GM10248 (cell line): Measurements from ENCODE around the gene ATP6V1G3.
A peak's percentile ranks its signal among the peaks of the same experiment; 100 is the strongest.

Experiments
- CTCF ChIA-PET: fragments of 300-600 bp; sonication (Branson Sonifier 250); formaldehyde crosslinking; extraction: SDS; loops from one replicate; lab custom pipeline; 2021; ENCODE audit warnings: antibody characterized with exemption; lab: Yijun Ruan, JAX
- POLR2A ChIA-PET: fragments of 350-650 bp; sonication (Branson Sonifier 250); formaldehyde crosslinking; extraction: SDS; loops from one replicate; lab custom pipeline; 2020; ENCODE audit warnings: antibody characterized with exemption; lab: Yijun Ruan, JAX
- DNase-seq: peaks from one replicate; pipeline ENCODE4 v3.0.0; 2012; ENCODE audit errors: extremely low spot score
- TF ChIP-seq, protein P1 (sequence below): IDR thresholded peaks from 2 replicates; pipeline ENCODE4 v1.5.1; 2012; ENCODE audit warnings: mild to moderate bottlenecking, low read depth; ENCODE audit errors: extremely low read depth, missing control alignments, control extremely low read depth

Gene ATP6V1G3

DNA sequence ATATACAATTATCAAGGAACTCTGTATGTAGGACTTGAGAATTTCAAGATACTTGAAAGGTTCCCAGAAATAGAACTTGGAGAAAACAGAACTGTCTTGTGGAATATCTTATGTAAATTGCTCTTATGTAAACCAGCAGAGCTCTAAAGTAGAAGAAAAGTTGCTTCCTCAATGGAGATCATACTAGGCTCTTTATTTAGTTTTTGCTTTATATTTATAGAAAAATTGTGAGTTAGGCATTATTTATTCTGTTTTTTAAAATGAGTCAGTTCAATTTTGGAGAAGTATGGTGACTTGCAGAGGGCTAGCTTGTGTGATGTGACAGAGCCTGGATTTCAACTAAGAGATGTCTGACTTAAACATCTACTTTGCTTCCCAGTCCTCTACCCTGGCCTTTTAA, 40.4 kb downstream of the ATP6V1G3 start:
- DNase-seq, result no peak
- POLR2A ChIA-PET, result no interaction called here
- TF ChIP-seq, protein P1, sequence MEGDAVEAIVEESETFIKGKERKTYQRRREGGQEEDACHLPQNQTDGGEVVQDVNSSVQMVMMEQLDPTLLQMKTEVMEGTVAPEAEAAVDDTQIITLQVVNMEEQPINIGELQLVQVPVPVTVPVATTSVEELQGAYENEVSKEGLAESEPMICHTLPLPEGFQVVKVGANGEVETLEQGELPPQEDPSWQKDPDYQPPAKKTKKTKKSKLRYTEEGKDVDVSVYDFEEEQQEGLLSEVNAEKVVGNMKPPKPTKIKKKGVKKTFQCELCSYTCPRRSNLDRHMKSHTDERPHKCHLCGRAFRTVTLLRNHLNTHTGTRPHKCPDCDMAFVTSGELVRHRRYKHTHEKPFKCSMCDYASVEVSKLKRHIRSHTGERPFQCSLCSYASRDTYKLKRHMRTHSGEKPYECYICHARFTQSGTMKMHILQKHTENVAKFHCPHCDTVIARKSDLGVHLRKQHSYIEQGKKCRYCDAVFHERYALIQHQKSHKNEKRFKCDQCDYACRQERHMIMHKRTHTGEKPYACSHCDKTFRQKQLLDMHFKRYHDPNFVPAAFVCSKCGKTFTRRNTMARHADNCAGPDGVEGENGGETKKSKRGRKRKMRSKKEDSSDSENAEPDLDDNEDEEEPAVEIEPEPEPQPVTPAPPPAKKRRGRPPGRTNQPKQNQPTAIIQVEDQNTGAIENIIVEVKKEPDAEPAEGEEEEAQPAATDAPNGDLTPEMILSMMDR, result no peak
- CTCF ChIA-PET, result no interaction called here

DNA sequence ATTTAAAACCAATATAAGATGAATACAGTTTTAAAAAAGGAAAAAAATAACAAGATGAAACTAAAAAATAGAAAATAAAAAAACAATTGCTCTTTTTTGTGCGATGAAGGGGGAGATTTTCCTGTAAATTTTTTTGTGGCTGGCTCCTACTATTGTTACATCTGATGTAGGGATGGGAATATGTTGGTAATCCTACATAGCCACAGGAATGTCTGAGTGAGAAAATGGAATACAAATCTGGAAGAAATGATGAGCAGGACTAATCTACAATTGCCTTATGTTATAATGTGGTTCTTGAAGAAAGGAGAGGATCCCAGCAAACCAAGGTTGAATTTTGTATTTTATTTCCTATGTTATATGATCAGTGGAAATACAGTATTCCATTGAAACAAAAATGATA, 40.9 kb downstream of the ATP6V1G3 start:
- ChIA-PET POLR2A (no interaction called here), CTCF (interaction anchor here (1.0 kb wide), 1 partner anchor 19 kb away, joined by 3 read pairs; no protein-coding TSS in a partner anchor)
- TF ChIP-seq, protein P1, result no peak
- DNase-seq, result no peak

DNA sequence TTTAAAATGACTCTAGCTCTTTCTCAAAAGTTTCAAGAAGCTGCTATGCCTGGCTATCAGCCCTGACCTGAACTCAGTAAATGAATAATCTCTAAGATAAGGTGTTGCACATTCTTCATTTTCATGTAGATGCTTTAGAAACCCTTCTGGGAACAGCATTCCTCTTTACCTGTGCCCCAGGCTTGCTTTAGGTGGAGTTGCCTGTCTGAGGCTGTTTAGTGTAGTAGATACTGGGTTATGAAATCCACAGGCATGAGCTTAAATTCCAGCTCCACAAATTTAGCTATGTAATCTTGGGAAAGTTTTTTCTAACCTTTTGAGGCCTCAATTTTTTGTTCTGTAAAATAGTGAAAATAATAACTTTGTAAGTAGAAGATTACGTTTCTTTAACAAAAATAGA, 41.6 kb downstream of the ATP6V1G3 start:
- POLR2A ChIA-PET, result no interaction called here
- DNase-seq, result no peak
- TF ChIP-seq, protein P1, result no peak
- CTCF ChIA-PET, result interaction anchor here (1.0 to 2.1 kb wide), 2 partner anchors 18 to 20 kb away, joined by 3 to 7 read pairs; no protein-coding TSS in a partner anchor

DNA sequence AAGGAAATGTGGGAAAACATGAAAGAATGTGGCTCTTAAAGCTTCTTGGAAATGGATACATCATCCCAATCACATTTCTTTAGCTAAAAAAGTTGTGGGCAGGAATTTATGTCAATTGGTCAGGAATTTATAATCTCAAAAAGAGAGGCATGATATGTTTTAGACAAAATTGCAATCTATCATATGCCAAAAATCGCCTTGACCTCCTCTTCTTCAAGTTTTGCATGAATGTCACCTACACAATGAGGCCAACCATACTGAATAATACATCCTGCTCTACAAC, 42.4 kb downstream of the ATP6V1G3 start:
- ChIA-PET POLR2A (no interaction called here), CTCF (interaction anchor here (2.1 kb wide), 1 partner anchor 17 kb away, joined by 7 read pairs; no protein-coding TSS in a partner anchor)
- TF ChIP-seq, protein P1, result no peak

DNA sequence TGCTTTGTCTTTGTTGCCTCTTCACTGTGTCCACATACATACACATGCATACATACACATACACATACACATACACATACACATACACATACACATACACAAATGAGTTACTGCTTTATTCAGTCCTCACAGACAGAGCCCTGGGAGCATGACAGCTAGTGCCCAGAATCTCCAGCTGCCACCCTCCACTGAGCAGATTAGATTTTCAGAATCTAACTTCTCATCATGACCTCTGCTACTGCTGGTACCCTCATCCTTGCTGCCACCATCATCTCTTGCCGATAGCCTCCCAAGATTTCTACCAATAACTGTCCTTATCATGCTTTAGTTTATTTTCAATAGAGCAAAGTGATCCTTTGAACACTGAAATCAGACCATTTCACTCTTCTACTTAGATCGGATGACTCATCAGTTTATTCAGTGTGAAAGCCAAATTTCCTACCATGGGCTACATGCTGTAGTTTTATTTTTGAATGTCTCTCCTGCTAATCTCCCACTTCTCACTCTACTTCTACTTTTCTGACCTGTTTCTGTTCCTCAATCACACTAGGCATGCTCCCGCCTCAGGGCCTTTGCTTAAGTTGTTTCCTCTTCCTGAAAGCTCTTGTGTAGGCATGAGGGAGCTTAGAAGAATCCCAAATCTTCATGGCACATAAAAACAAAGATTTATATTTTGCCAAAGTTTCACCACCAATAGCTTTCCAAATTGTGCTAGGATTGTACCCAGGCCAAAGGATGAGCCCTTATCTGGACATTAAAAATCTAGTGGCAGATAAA, 43.0 kb downstream of the ATP6V1G3 start:
- peak; percentile 10 for DNase-seq
- CTCF ChIA-PET, result interaction anchor here (1.0 to 2.1 kb wide), 4 partner anchors 10 to 16 kb away, joined by 3 to 8 read pairs (median 5); no protein-coding TSS in a partner anchor
- POLR2A ChIA-PET, result no interaction called here
- TF ChIP-seq, protein P1, result no peak

More for the DNA sequence above, 42.4 kb downstream of the ATP6V1G3 start:
- DNase-seq, result no peak

DNA sequence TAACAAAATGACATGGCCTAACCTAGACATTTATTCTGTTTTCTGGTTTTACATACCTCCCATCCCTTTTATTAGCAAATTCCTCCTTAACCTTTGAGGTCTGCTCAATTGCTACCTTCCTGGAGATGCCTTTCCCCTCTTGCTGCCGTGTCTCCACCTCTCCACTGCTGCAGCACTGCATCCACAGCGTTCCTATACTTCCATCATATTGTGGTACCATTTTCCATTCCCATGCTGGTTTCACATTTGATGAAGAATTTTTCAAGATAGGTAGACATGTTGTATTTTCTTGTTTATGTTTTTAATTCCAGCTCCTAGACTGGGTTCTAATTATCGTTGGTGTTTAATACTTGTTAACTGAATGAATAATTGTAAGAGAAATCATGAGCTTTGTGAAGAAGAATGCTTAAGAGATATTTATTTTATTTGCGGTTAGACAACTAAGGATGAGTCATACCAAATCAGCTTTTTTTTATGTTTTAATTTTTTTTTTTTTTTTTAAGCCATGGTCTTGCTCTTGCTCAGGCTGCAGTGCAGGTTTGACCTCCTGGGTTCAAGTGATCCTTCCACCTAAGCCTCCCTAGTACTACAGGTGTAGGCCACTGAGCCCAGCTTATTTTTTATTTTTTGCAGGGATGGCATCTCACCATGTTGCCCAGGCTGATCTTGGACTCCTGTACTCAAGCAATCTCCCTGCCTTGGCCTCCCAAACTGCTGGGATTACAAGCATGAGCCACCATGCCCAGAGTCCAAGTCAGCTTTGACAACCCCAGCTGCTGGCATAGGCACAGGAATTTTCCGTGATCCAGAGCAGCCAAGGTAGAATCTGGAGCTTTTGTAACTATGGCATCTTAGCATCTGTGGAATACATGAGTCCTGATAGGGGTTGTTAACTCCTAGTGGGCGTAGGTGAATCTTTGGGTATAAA, 44.0 kb downstream of the ATP6V1G3 start:
- ChIA-PET POLR2A (interaction anchor here (0.6 kb wide), 1 partner anchor 452 kb away, joined by 3 read pairs; no protein-coding TSS in a partner anchor), CTCF (interaction anchor here (0.7 to 2.7 kb wide), 6 partner anchors 8 to 17 kb away, joined by 3 to 8 read pairs (median 3); no protein-coding TSS in a partner anchor)
- DNase-seq, result no peak
- TF ChIP-seq, protein P1, result no peak
